HG03469 (cell line): ENCODE results near the gene VAT1.
"Not testable (repeated sequence)": the region's sequence is repeated elsewhere in the genome, so short reads cannot be mapped to it uniquely, and the experiment has no call there.

Experiments
- ATAC-seq: cut with Tn5 transposase; IDR thresholded peaks from one replicate; pipeline ENCODE4 v1.9.1; 2021; ENCODE audit warnings: mild to moderate bottlenecking, moderate library complexity, moderate number of reproducible peaks; ENCODE audit not compliant: unreplicated experiment

The VAT1 gene

DNA sequence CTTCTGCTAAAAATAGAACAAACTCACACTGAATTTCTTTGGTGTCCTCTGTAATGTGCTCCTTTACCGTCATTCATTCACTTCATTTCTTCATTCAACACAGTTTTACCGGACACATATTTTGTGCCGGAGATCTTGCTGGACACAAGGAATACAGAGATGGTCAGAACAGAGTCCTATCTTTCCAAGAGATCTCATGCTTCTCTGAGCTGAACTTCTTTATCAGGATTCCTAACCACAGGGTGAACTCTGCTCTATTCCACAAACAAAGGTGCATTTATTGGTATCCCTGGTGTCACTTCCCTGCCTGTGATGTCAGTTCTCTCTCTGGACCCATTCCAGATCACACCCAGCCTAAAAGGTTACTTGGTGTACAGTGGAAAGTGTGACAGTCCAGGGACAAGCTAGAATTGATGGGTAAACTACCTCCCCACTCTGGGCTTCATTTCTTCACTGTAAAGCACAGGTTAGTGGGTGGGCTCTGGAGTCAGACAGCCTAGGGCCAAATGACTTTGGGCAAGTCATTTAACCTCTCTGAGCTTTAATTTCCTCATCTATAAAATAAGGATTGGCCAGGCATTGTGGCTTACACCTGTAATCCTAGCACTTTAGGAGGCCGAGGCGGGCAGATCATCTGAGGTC, 11.4 kb downstream of the VAT1 start:
- ATAC-seq: no peak

DNA sequence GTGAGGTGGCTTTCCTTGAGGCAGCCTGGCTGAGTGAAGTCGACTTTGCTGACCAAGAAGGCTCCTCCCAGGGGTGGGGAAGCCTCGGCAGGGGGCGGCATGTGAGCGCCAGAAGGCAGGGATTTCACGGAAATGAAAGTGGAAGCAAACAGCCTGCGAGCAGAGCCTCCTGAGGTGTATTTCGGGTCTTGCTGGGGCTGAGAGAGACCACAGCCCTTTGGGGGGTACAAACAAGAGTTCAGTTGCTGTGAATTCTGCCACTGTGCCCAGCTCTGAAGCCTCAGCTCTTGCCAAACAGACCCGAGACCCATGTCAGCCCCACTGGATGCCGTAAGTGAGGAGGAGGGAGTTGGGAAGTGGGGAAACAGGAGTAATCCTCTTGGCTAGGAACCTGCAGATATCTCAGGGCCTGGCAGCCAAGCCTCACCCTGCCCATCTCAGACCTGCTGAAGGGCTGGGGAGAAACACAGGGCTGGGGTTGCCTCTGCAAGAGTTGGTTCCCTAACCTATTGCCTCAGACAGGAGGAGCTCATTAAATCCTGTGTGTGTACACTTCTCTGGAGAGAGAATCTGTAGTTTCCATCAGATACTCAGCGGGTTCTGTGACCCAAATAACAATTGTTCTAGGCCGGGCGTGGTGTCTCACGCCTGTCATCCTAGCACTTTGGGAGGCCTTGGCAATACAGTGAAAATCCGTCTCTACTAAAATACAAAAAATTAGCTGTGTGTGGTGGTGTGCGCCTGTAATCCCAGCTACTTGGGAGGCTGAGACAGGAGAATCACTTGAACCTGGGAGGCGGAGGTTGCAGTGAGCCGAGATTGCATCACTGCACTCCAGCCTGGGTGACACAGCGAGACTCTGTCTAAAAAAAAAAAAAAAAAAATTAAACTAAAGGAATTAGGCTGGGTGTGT, 15.3 kb downstream of the VAT1 start, which contains the start of gene IFI35:
Gene IFI35, plus strand, starts transcription at position 146 of the 913 bp plus-strand sequence. Its CDS starts 164 bp downstream, at position 310.
- no peak for ATAC-seq

DNA sequence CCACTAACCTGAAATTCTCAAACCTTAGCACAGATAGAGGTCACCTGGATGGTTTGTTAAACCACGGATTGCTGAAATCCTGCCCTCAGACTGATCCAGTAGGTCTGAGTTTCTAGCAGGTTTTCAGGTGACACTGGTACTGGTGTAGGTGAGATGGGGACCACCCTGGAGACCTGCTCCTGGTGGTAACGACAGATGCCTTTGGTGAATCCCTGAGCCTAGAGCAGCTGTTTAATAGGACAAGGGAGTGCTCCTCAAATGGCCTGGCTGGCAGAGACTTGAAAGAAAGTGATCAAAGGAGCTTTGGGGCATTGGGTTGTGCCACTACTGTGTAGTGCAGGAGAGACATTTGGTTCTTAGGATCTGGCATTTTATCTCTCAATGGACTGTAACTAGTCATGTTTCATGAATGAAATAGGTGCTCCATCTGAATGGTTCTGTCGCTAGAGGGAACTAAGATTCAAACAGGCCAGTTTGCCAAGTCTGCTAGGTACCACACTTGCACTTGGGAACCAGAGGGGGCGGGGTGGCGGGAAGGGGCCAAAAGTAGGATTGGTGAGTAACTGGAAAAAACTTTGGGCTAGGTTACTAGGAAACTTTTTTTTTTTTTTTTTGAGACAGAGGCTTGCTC, 18.5 kb downstream of the VAT1 start:
- no peak for ATAC-seq

DNA sequence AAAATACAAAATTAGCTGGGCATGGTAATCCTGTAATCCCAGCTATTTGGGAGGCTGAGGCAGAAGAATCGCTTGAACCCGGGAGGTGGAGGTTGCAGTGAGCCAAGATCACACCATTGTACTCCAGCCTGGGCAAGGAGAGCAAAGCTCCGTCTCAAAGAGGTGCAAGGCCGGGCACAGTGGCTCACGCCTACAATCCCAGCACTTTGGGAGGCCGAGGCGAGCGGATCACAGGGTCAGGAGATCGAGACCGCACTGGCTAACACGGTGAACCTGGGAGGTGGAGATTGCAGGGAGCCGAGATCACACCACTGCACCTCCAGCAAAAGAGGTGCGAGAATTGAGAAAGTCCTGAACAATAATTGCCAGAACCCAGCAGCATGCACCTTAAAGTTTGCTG, 21.3 kb downstream of the VAT1 start:
- not testable (repeated sequence) for ATAC-seq

DNA sequence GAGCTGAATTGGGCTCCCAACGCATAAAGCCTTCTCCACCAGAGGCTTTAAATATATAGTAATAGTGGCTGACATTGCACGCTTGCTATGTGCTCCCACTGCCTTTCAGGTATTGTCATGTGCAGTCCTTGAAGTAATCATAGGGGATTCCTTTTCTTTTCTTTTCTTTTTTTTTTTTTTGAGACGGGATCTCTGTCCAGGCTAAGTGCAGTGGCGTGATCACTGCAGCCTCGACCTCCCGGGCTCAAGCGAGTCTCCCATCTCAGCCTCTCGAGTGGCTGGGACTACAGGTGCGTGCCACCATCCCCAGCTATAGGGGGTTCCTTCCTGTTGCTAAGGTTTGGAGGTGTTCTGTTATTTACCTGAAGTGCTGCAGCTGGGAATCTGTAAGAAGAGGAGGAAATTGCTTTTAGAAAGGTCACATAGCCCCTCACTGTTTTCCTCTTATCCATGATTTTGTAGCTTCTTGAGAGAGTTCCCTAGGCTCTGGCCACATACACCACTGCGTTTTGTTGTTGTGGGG, 23.1 kb downstream of the VAT1 start:
- no peak for ATAC-seq

DNA sequence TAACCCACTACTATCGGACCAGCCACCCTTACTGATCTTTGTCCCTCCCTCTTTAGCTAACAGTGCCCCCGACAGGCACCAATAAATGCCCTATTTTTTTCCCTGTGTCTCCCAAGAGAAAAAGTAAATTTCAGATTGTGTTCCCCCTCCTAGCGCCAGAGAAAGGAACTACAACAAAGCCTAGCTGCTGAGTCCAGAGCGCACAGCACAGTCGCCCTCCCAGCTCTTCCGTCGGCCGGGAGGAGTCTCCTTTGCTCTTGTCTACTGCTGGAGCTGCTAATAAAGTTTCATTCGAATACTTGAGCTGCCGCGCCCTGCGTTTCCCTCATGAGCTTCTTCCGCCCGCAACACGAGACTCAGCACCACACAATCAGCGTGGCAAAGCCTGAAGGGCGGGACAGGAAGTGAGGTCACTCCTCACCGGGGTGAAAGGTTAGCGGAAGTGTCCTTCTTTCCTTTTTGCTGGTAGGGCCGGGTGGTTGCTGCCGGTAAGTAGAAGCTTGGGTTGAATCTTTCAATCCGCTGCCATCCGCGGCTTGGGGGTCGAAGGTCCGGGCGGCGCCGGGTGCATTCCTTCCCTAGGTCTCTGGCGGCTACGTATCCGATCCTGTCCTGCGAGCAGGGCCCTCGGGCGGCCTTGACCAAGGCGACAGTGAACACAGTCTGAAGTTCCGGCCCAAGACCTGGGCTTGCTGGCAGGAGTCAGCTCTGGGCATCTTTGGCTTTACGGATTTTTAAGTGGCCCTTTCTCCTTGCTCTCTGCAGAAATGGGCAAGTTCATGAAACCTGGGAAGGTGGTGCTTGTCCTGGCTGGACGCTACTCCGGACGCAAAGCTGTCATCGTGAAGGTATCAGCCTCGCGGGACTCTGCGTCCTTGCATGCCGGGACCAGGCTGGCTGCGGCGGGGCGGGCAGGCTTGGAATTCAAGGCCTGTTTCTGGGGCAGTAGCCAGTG, 23.9 kb downstream of the VAT1 start, which contains the start of gene RPL27:
Gene RPL27, plus strand, starts transcription at position 436 of the 955 bp plus-strand sequence. Its CDS starts 332 bp downstream, at position 768.
- peak; percentile 78 for ATAC-seq

DNA sequence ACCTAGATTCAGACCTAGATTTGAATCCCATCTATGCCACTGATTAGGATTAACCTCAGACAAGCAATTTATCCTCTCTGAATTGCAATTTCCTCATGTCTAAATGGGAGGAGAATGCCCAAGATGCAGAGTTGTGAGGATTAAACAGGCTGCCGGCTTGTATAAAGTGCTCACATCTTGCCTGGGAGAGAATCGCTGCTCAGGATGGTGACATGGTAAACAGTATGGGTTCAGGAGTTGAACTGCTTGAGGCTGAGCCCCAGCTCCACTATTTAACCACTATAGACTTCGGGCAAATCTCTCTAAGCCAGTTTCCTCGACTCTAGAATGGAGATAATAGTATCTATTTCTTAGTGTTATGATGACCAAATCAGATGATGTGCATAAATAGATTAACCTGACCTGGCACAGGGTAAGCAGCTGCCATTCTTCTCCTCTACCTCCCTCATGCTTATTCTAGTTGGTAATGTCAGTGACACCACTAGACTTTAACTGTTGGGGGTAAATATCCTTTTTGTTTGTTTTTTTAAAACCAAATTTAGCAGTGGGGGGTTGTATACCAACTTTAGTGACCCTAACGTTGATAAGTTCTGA, 24.7 kb downstream of the VAT1 start:
- ATAC-seq: no peak

DNA sequence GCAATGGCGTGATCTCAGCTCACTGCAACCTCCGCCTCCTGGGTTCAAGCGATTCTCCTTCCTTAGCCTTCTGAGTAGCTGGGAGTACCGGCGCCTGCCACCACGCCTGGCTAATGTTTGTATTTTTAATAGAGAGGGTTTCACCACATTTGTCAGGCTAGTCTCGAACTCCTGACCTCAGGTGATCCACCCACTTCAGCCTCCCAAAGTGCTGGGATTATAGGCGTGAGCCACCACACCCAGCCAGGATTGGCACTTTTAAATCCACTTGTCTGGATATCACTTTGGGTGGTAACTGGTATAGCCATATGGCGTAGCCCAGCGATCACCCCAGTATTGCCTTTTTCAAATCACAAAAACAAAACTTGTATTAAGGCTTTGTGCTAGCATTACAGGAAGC, 28.3 kb downstream of the VAT1 start:
- not testable (repeated sequence) for ATAC-seq

DNA sequence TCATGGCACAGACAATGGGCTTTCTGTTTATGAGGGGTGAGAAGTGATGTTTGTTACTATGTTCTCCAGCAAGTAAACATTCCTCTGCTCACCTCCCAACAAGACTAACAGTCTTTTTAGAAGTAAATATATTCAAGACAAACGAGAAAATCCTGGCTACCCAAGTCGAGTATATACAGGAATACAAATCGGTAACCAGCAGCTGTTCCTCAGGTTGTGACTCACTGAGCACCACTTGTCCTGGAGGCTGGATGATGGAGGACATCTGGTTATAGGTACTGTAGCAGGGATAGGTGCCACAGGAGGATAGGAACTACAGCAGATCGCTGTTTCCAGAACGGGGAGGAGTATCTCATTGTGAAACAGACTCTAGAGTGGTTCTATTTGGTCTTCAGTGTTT, 29.3 kb downstream of the VAT1 start:
- ATAC-seq: no peak

DNA sequence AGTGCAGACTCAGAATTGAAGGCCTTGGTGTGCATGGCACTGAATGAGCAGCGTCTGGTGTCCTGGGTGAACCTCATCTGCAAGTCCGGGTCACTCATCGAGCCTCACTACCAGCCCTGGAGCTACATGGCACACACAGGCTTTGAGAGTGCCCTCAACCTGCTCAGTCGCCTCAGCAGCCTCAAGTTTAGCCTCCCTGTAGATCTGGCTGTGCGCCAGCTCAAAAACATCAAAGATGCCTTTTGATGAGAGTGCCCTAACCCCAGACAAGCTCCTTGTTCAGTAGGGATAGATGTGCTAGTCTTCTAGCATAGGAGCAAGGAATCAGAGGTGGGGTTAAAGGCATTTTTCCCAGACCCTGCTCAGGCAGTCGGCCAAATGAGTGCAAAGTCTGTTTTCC, 30.7 kb downstream of the VAT1 start:
- ATAC-seq: no peak

DNA sequence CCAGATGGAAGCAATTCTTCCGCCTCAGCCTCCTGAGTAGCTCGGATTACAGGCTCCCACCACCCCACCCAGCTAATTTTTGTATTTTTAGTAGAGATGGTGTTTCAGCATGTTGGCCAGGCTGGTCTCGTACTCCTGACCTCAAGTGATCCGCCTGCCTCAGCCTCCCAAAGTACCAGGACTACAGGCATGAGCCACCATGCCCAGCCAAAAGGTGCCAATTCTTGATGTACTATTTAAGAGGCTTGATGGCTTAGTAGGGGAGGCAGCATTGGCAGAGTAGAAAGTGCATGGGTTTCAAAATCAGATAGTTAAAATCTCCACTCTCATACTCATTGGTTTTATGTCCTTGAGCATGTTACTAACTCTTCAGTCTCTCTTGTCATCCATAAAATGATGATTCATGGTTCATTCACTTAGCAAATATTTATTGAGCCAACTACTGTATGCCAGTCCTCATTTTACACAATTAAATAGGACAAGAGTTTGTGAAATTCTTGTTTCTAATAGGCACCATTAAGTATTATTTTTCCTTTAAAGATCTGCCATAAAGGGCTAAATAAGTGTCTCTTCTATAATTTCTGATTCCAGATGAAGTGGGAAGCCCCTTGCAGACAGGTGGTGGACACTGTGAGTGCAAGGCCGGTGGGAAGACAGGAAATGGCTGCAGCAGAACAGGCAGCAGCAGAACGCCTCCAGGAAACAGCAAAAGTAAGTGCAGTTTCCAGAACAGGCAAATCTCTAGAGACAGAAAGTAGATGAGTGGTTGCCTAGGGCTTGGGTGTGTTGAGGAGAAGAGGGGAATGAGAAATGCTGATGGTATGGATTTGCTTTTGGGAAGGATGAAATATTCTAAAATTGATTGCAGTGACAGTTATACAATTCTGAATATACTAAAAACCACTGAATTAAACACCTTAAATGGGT, 32.2 kb downstream of the VAT1 start:
- no peak for ATAC-seq

DNA sequence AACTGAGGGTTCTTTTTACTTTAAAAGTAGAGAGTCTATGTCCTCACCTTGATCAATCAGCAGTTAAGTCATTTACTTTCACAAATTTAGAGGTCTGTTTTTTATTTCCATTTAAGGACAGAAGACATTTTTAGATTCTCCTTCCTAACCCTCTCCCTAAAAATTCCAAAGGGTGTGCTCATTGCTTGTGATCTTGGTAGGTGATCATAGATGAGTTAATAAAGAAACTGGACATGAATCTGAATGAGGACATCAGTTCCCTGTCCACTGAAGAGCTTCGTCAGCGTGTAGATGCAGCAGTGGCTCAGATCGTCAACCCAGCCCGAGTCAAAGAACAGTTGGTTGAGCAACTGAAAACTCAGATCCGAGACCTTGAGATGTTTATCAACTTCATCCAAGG, 33.0 kb downstream of the VAT1 start:
- no peak for ATAC-seq

DNA sequence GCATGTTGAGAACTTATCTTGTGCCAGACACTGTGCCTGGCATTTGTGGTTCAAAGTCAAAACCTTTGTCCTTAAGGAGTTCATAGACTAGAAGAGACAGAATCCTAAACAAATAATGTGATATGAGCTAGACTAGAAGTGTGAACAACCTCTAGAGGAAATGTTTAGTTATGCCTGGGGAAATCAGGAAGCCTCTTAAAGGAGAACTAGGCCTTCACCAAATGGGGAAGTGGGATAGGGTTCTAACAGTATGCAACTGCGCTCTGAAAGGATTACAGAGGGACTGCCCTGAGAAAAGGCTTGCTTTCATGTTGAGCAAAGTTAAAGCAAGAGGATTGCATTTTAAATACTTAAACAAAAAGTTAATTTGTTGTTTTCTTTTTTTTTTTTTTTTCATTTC, 37.0 kb downstream of the VAT1 start:
- no peak for ATAC-seq

DNA sequence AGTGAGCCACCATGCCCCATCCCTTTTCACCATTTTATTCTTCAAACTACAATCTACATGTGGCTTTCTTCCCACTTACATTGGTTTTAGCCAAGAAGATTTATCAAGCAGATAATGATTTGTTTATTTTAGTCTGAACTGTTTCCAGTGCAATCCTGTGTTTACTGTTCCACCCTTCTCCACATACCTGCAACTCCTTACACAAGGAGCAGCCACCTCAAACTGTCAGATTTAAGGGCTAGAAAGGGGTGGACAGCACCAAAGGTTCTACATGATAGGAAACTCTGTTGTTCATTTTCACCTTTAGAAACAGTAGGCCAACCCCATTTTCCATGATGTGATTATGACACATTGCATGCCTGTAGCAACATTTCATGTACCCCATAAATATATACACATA, 39.9 kb downstream of the VAT1 start:
- no peak for ATAC-seq

DNA sequence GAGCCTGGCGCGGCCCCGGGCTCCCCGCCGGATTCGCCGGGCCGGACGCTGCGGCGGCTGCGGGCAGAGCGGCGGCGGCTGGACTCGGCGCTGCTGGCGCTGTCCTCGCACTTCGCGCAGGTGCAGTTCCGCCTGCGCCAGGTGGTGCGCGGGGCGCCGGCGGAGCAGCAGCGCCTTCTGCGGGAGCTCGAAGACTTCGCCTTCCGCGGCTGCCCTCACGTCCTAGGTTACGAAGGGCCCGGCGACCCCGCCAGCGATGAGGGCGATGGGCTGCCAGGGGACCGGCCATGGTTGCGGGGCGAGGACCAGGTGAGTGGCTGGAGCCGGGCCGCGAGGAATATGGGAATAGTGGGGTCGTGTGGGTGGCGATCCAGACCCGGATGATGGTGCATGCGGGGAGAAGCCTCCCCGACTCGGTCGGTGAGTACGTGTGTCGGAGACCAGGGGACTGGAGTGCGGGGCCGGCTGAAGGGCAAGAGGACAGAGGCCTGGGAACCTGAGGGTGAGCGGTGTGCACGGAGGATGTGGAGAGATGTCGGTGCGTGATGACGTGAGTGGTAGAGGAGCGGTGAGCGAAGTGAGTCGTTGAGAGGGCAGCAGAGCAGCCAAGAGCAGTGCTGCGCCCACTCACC, 41.3 kb downstream of the VAT1 start:
- no peak for ATAC-seq

DNA sequence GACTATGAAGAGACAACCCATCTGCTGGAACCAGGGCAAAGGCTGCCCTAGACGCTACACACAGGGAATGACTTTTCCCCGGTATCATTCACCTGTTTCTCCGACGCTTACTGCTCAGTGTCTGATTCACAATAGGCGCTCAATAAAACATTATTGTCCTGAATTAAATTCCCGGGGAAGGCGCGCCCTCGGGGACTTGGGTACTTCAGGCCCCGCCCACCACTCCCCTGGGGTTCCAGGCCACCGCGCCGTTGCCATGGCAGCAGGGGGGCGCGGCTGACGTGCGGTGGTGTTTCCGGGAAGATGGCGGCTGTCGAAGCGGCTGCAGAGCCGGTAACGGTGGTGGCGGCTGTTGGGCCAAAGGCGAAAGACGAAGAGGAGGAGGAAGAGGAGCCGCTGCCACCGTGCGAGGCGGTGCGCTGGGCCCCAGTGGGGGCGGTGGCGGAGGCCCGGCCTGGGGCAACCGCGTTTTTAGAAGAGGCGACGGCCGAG, 41.9 kb downstream of the VAT1 start, which contains the start of gene RUNDC1:
Gene RUNDC1, plus strand, starts transcription at position 292 of the 492 bp plus-strand sequence. Its CDS starts 12 bp downstream, at position 304.
- no peak for ATAC-seq

DNA sequence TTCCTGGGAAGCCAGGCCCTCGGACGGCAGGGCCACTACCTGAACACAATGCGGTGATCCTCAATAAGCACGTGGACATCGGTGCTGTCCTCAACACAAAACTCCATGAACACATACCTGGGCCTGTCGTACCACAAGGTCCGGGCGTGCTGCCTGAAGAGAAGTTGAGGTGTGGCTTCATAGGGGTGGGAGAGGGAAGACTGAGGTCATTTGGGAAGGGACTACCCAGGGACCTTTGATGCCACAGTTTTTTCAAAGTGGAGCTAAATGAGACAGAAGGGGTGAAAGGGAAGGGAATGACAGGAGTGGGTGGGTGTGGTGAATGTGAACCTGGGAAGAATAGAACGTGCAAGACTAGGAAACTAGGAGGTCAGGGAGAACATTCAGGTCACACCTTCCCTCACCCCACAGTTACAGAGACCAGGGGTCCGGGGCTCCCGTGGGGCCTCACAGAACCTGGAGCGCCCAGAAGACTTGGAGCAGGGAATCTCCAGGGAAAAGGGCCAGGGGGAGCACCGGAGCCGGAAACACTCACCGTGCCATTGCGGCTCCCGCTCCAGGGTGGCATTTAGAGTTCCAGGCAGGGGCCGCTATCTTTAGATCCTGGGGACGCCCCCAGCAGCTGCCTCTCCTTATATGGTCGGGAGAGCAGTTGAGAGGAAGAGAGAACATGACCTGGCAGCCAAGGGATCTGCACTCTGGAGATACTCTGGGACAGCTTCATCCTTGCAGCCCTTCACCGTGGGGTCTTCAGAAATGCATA, 42.5 kb downstream of the VAT1 start, which contains the start of gene PTGES3L:
Gene PTGES3L, minus strand, starts transcription at position 570 of the 763 bp plus-strand sequence. Its CDS starts 27 bp downstream, at position 543.
- no peak for ATAC-seq
